ENCODE results near the gene ZRANB1.

DNA sequence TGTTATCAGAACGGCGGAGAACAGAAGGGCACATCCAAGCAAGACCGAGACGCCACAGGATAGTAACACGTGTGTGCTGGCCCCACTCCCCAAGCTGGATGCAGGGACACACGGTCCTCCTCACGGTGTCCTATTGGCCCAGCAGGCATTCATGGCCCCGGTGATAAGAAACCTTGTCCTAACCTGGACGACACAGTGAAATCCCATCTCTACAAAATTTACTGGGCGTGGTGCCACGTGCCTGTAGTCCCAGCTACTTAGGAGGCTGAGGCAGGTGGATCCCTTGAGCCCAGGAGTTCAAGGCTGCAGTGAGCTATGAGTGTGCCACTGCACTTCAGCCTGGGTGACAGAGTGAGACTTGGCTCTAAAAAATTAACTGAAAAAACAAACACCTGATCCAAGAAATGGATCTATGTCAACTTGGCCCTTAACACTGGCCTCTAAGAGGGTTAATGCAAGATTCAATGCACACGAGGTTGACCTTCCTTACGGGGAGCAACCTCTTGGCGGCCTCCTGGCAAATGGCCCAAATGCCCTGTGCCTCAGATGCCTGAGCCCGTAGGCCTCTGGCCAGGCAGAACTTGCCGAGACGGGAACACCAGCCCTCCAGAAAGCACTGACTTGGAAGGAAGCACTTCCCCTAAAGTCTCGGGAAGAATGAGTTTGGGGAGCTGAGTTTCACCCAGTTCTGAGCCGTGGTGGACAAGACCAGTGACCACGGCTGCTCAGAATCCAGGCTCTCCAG is 72.3 kb downstream of the ZRANB1 start:
- TF ChIP-seq GATA2 (IDR thresholded peaks at IDR 0.05; ENCODE audit: low read depth, low read length) (no peak), GATA3 (IDR thresholded peaks at IDR 0.05; ENCODE audit: low read depth, low read length) (no peak)
